ENCODE results near the gene CTNNA3. TPM values are rescaled to one million over a fixed set of nuclear protein-coding genes. Genes with fewer than 3 reads are reported as not detected.

Gene CTNNA3
- total and polyA plus RNA-seq, 2 donors (not counting 1 experiment from before 2014, with no cell fraction given), result not detected

- TF ChIP-seq CTCF (conservative IDR thresholded peaks at IDR 0.05 in 1 of 2, IDR thresholded peaks at IDR 0.05 in 1 of 2; ENCODE audit: low read depth in 1 of 2, low read length in 2 of 2) (no peak), EZH2 (IDR thresholded peaks at IDR 0.05; ENCODE audit: low read length, missing control alignments) (no peak)
- Histone ChIP-seq H3K27me3 (ENCODE audit: control insufficient read depth, insufficient read depth, low read length) (no peaks in the 10 kb centered on the region), H3K9me3 (ENCODE audit: control insufficient read depth, insufficient read depth, low read depth, low read length) (no peaks in the 10 kb centered on the region), H3K4me3 (replicated peaks in 1 of 4; ENCODE audit: control extremely low read depth in 1 of 4, insufficient read depth in 1 of 4, low read depth in 3 of 4, low read length in 4 of 4) (no peak overlapping the region), H3K4me1 (ENCODE audit: control insufficient read depth, extremely low read depth, insufficient read depth, low read length) (no peaks in the 10 kb centered on the region), H3K79me2 (ENCODE audit: control insufficient read depth, insufficient read depth, low read length) (no peaks in the 10 kb centered on the region), H3K27ac (ENCODE audit: insufficient read depth, low read length) (no peak overlapping the region), H3K36me3 (ENCODE audit: control insufficient read depth, insufficient read depth, low read length) (no peaks in the 10 kb centered on the region), H4K20me1 (ENCODE audit: control insufficient read depth, extremely low read depth, insufficient read depth, low read length) (no peaks in the 10 kb centered on the region), H3K4me2 (ENCODE audit: extremely low read depth, insufficient read depth, low read length) (no peak overlapping the region), H3K9ac (ENCODE audit: insufficient read depth, low read length) (no peak overlapping the region), H2AFZ (ENCODE audit: low read length) (no peak overlapping the region)
- peak in 1 of 2 donors; percentile 11 for DNase-seq (ENCODE audit: low read depth in 2 of 2)
Observed at GRCh38 chr10:66916030-66916429, 780.0 kb downstream of the CTNNA3 start.

- Histone ChIP-seq H3K4me3 (replicated peaks in 1 of 4; ENCODE audit: control extremely low read depth in 1 of 4, insufficient read depth in 1 of 4, low read depth in 3 of 4, low read length in 4 of 4) (no peak overlapping the region), H3K27me3 (ENCODE audit: control insufficient read depth, insufficient read depth, low read length) (no peaks in the 10 kb centered on the region), H3K27ac (ENCODE audit: insufficient read depth, low read length) (no peak overlapping the region), H3K4me2 (ENCODE audit: extremely low read depth, insufficient read depth, low read length) (no peak overlapping the region), H3K9me3 (ENCODE audit: control insufficient read depth, insufficient read depth, low read depth, low read length) (no peaks in the 10 kb centered on the region), H2AFZ (ENCODE audit: low read length) (no peak overlapping the region), H3K79me2 (ENCODE audit: control insufficient read depth, insufficient read depth, low read length) (no peaks in the 10 kb centered on the region), H4K20me1 (ENCODE audit: control insufficient read depth, extremely low read depth, insufficient read depth, low read length) (no peaks in the 10 kb centered on the region), H3K36me3 (ENCODE audit: control insufficient read depth, insufficient read depth, low read length) (no peaks in the 10 kb centered on the region), H3K9ac (ENCODE audit: insufficient read depth, low read length) (no peak overlapping the region), H3K4me1 (ENCODE audit: control insufficient read depth, extremely low read depth, insufficient read depth, low read length) (no peaks in the 10 kb centered on the region)
- TF ChIP-seq EZH2 (IDR thresholded peaks at IDR 0.05; ENCODE audit: low read length, missing control alignments) (no peak), CTCF (conservative IDR thresholded peaks at IDR 0.05 in 1 of 2, IDR thresholded peaks at IDR 0.05 in 1 of 2; ENCODE audit: low read depth in 1 of 2, low read length in 2 of 2) (no peak)
- no peak for DNase-seq (ENCODE audit: low read depth in 2 of 2)
Observed at GRCh38 chr10:66910671-66911070, 785.3 kb downstream of the CTNNA3 start.

GRCh38 chr10:66892871-66893270 lies 803.1 kb downstream of the CTNNA3 start:
- TF ChIP-seq EZH2 (IDR thresholded peaks at IDR 0.05; ENCODE audit: low read length, missing control alignments), result no peak
- TF ChIP-seq CTCF (conservative IDR thresholded peaks at IDR 0.05 in 1 of 2, IDR thresholded peaks at IDR 0.05 in 1 of 2; ENCODE audit: low read depth in 1 of 2, low read length in 2 of 2), result no peak
- no peak overlapping the region for H3K27ac ChIP-seq (ENCODE audit: insufficient read depth, low read length)

More at GRCh38 chr10:66892871-66893270, 803.1 kb downstream of the CTNNA3 start:
- no peaks in the 10 kb centered on the region for H3K9me3 ChIP-seq (ENCODE audit: control insufficient read depth, insufficient read depth, low read depth, low read length)
- H3K4me1 ChIP-seq (ENCODE audit: control insufficient read depth, extremely low read depth, insufficient read depth, low read length), result no peaks in the 10 kb centered on the region
- H2AFZ ChIP-seq (ENCODE audit: low read length), result no peak overlapping the region
- H3K79me2 ChIP-seq (ENCODE audit: control insufficient read depth, insufficient read depth, low read length), result no peaks in the 10 kb centered on the region
- H3K27me3 ChIP-seq (ENCODE audit: control insufficient read depth, insufficient read depth, low read length), result no peaks in the 10 kb centered on the region
- no peak for DNase-seq (ENCODE audit: low read depth in 2 of 2)
- H4K20me1 ChIP-seq (ENCODE audit: control insufficient read depth, extremely low read depth, insufficient read depth, low read length), result no peaks in the 10 kb centered on the region
- no peak overlapping the region for H3K4me3 ChIP-seq (replicated peaks in 1 of 4; ENCODE audit: control extremely low read depth in 1 of 4, insufficient read depth in 1 of 4, low read depth in 3 of 4, low read length in 4 of 4)
- H3K4me2 ChIP-seq (ENCODE audit: extremely low read depth, insufficient read depth, low read length), result no peak overlapping the region
- H3K9ac ChIP-seq (ENCODE audit: insufficient read depth, low read length), result no peak overlapping the region
- no peaks in the 10 kb centered on the region for H3K36me3 ChIP-seq (ENCODE audit: control insufficient read depth, insufficient read depth, low read length)
